HG02763 (cell line): ENCODE data around the gene FNDC3A.
A peak's percentile ranks its signal among the peaks of the same experiment; 100 is the strongest.
"Not testable (repeated sequence)": the region's sequence is repeated elsewhere in the genome, so short reads cannot be mapped to it uniquely, and the experiment has no call there.

Experiments used
- ATAC-seq: cut with Tn5 transposase; IDR thresholded peaks from one replicate; pipeline ENCODE4 v1.9.1; 2021; ENCODE audit warnings: mild to moderate bottlenecking, moderate library complexity; ENCODE audit not compliant: unreplicated experiment

FNDC3A gene

DNA sequence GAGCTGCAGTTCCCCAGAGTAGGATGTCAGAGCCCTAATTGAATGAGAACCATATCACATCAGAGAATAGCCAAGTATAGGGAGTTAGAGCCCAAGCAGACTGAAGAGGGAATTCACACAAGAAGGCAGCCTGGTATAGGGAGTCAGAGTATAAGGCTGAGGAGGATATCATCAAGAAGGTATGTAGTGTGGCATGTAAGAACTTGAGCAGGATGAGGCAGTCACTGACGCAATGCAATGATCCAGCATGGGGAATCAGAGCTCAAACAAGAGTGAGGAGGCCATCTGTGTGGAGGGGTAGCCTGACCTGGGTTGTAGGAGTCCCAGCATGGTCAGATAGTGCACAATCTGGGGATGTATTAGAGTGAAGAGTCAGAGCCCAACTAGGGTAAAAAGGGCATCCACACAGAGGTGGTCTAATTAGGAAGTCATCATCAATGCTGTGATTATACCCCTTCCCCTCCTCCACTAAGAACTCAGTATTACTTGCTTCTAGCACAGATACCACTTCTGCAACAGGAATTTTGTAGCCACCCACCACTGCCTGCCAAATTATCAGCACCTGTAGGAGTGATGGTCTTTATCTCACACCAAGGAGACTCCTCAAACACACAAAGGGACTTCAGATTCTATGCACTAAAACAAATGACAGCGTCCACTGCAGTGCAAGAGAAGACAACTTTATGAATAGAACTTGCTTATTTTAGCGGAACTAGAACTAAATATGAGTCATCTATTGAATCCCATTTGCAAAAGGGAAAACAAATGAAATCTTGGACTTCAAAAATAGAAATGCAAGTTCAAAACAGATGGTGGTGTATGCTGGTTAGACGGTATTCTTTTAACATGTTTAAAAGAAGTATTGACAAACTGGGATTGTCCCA, 107.2 kb downstream of the FNDC3A start:
- ATAC-seq: peak; percentile 77

DNA sequence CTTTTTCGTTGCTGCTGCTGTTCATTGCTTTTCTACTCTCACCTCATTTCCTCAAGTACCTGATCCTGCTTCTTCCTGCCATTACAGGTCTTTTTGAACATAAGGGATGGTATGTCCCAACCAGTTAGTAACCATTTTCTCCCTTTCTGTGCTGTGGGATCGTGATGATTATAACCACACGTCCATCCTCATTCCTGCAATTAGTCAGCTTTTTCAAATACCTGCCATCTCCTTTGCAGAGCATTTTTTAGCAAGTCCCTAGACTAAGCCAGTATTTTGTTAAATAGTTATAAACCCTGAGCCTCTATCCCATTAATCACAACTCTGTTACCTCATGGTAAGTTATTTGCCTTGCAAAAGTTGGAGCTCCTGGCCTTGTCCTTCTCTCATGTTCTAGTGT, 109.2 kb downstream of the FNDC3A start:
- ATAC-seq: no peak

DNA sequence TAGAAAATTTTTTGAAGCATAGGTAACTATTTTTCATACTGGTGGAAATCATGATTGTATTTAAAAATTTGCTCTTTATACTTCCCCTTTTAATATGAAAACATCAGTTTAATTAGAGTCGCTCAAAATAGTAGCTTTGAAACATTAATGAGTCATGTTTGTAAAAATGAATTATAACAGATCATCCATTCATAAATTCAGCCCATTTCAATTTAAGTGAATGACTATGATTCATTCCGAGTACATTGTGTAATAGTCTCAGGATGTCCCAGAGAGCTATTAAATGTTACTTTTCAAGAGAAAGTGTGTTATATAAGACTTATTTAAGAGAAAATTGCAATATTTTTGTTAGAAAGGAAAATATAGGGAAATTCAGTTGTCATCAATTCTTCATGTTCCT, 111.0 kb downstream of the FNDC3A start:
- no peak for ATAC-seq

DNA sequence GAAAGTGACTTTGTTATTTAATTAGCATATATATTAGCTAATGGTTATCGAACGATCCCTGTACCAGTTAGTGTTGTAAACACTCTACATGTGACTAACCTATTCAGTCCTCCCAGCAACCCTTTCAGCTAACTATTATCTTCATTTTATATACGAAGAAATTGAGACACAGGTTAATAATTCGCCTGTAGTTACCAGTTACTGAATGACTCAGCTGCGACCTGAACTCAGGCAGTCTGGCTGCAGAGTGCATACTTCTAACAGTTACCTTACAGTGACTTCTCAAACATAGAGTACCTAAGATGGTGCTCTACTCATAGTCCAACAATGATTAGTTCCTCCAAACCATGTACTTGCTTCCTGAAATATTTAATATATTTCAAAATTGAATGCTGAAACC, 117.7 kb downstream of the FNDC3A start:
- no peak for ATAC-seq

DNA sequence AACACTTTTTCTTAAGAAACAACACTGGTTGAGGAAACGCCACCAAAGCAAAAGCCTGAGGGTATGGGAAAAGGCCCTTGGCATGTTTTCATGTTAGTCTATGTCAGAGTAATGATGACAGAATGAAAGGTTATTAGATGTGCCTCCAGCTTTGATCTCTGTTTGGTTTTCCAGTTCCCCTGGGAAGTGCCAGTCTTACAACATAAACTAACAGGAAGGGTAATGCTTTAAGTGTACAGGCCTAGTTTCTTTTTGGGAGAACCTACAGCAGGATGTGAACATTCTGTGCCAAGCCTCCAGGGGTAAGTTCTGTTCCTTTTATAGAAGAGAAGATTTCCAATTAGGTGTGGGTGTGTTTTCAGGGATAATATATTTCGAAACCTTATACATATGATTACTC, 121.7 kb downstream of the FNDC3A start:
- ATAC-seq: no peak

DNA sequence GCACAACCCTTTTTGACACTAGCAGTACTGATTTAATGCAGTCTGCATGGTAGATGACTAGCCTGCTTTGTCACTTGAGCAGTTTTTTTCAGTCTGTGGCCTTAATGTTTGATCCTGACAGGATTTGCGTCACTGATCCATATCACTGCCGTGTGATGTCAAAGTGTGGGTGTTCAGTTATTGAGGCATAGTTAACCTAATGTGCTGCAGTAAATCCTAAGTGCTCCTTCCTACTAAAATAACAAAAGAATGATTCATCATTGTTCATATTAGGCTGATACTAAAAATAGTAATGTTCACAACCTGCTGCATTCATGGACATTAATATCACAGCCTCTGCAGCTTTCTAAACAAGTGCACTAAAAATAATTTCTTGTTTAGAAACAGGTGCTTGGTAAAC, 122.5 kb downstream of the FNDC3A start:
- ATAC-seq: no peak

DNA sequence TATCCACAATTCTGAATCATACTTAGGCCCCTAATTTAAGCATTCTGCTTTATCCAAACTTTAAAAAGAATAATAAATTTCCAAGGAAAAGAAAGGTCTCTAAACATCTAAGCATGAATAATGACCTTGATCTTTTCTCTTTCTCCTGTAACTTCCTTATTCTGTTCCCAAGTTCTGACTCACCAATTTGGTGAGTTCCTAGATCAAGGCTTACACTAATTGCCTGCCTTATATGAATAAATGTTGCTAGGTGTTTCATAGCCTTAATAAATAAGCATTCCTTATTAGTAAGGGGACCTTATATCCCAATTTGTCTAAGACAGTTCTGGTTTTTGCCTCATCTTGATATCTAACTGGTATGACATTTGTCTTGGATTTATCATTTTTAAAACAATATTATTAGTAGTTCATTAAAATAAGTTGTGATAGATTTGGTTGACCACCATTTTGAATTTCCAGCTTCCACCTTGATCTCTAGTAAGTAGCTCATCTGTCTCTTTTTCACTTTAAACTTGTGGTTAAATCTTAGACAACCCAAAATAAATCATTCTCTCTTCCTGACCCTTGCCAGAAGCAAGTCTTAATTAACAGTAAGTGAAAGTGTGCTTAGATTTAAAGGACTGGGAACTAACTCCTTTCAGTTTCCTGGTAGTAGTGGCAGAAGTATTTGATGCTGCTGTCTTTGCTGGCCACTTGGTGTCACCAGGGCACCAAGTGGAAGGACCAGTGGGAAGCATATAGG, 123.2 kb downstream of the FNDC3A start:
- ATAC-seq: no peak

DNA sequence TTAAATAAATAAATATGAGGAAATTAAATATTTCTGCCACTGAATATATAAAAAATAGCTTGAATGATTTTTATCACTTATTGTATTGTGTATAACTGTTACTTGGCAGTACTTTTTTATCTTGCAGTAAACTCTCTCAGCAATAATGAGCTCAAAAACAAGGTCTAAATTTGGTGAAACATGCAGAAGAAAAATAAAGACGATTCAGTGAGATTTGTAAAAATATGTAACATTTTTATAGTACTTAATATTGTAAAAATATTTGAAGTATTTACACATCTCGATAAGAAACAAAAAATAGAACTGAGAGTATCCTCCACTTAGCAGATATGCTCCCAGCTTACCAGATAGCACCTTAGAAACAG, 123.8 kb downstream of the FNDC3A start:
- ATAC-seq: no peak

DNA sequence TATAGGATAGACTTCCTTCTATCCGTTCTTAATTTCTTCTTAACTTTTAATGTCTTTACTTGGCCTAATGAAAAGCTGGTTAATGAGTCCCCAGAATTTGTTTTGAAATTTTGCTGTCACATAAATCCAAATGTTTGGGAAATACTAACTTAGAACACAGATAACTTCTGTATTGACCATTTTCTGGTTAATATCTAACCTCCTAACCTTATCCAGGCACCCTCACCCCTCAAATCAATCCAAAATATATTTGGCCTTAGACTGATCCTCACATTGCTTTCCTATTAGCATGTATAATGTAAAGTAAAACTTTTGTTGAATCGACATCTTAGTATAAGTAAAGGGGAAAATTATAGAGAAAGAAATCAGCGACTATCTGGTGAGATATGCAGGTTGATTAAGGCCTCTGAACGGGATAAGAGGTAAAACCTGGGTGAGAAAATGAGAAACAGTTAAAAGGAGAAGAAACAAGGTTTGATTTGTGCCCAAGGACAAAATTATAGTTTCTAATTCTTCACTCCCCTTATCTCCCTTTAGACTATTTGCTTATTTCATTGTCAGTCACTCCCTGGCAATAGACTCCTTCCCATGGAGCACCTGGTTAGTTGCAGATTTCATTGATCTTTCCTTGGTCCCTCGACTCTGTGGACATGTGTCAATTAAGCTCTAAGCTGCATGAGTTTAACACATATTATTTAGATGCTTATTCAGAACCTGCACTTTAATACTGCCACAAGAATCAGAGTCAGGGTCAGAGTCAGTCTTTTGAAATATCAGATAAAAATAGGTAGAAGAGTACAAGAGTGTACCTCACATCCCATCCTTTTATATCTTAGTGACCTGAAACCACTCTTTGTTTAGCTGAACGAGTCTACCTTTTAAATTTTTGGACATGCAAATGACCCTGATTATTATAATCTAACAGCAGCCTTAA, 125.2 kb downstream of the FNDC3A start:
- no peak for ATAC-seq

DNA sequence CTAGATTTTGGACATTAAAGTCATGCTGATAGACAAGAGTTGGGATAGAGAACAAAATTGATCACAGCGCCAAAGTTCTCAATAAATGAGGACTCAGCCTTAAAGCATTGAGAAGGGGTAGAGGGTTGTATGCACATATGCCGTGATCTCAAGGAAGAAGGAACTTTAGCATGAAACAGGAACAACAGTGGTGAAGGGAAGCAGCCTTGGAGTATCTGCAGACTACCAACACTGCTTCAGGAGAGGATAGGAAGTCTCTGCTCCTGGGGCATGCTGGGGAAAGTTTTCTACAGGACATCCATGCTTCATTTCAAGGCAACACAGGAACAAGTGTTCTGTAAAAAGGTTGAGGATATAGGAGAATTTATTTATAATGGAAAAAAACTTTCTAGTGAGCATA, 132.5 kb downstream of the FNDC3A start:
- no peak for ATAC-seq

DNA sequence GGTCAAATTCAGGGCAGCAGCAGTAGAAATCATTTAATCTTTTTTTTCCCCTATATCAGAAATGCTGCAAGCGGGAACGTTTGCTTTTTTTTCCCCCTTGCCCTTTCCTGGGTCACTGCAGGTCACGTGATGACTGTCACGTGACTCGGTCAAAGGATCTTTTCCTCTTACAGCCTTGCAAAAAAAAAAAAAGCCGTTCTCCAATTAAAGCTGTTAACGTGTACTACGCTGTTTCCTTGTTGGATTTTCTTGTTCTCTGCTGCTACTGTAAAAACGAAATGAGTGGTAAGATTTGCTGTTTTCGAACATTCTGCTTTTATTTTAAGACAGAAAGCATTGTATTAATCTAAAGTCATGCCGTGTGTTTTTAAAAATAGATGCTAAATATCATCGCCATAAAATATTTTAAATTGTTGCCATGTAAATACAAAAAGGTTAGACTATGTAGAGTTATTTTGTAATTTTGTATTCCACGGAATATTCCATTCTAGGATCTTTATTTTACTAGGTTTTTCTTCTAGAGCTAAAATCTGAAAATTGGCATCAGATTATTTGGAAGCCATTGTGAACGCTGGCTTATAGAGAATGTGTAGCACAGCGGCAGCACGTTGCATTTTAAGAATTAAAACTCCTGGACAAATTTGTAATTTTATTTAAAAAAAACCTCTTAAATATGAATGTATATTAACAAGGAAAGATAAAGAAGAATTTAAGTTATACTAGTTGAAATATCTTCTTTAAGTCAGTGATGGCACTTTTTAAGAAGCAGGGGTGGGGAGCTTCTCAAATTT, 134.6 kb downstream of the FNDC3A start:
- peak; percentile 42 for ATAC-seq

DNA sequence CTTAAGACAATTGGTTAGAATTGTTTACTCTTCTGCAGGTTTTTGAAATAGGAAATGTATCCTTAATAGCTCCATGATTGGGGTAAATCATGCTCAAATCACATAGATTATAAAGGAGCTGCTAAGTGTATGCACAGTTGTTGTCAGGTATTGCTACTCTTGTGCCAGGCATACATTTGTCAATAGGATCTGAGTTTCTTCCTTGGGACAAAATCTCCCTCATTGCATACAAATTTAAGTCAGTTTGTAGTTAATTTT, 135.1 kb downstream of the FNDC3A start:
- ATAC-seq: no peak

DNA sequence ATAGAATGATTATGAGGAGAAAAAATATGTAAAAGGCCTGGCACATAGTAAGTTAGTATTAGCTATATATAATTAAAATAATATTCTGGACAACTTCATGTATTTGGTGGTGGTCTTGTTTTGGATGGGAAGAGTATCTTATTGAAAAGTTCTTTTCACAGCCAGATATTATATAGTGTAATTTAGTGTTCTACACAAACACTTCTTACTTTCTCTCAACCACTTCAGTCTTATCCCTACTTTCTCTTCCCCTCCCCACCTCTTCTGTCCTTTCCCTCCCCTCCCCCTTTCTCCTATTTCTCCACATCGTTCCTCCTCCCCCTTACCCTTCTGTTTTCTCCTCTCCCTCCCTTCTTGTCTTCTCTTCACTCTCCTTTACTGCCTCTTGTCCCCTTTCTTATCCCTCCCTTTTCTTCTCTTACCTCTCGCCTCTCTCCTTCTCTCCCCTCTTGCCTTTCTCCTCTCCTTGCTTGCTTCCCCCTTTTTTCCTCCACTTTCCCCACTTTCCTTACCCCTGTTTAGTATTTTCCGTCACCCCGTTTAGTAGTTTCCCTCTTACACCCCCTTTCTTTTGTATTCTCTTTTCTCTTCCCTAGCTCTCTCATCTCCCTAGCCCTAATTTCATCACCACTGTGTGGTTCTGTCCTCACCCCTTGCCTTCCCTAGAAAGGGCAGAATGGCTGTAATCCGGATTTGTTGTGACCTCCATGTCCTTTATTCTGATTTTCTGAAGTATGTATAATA, 137.2 kb downstream of the FNDC3A start:
- no peak for ATAC-seq

DNA sequence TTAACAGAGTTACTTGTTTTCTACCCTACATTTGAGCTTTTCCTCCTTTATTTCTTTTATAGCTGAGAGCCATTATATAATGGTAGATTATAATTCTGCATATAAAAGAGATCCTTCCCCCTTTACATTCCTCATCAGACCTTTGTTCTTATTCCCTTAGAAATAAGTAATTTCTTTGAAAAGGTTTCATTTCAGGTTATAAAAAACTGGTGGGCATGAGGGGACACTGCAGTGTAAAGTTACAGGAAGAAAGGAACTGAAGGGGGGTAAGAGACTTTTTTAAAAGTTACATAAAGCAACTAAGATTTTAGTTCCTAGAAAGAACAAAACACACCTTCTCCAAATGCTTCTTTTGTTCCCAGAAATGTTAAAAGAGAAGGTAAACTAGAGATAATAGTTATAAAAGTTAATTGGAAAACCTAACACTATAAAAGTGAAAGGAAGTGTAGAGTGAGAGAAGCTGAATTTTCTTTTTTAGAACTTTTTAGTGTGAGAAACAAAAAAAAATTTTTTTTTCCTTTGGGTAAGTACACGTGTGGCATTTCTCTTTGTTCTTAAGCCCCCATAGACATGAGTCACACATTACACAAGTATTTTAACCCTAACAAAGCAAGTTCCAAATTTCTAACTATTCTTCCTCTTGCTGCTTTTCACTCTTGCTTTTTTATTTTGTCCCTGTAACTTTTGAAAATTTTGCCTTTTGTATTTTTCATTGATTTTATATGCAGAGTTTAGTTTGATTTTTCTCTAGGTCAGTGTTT, 138.0 kb downstream of the FNDC3A start:
- ATAC-seq: no peak

DNA sequence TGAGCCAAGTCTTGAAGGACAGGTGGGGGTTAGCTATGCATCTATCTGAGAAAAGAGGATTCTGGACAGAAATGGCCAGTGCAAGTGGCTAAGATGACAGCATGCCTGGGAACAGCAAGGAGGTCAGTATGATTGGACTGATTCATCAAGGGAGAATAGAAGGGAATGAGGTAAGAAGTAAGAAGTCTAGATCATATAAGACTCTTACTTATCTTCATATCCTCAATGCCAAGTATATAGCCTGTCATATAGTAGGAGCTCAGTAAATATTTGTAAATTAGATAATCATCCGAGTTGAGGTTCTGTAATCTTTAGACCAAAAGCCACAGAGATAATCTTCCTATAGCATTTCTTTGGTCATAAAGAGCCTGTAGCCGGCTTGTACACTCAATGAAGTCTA, 141.2 kb downstream of the FNDC3A start:
- ATAC-seq: no peak

DNA sequence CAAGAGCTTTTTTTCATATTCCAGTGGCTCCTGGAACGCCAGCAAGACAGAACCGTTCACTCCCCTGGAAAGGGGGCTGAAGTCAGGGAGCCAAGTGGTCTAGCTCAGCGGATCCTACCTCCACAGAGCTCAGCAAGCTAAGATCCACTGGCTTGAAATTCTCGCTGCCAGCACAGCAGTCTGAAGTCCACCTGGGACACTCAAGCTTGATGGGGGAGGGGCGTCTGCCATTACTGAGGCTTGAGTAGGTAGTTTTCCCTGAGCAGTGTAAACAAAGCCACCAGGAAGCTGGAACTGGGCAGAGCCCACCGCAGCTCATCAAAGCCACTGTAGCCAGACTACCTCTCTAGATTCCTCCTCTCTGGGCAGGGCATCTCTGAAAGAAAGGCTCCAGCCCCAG, 142.7 kb downstream of the FNDC3A start:
- not testable (repeated sequence) for ATAC-seq

DNA sequence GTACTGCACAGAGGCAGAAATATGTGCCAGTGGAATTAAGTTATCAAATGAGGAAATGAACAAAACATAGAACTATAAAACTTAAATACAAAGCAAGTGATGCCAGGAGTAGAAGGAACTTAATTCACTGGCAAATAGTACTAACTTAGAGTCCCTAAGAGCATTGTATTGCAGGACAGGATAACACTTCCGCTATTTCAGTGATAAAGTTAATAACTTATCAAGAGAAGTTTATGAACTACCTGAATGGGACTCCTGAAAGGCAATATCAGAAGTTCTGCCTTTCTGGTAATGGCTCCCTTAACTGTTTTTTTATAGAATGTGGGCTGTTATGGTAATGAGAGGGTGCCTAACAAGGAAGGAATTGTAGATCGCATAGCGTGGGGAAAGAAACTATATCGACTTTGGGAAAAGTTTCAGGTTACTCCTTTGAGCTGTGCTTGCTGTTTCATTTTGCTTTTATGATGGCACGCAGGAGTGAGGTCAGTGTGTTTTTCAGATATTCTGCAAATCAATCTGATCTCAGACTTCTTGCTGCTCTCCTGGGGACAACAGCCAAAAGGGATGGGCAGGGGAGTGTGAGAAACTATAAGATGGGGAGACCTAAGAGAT, 149.1 kb downstream of the FNDC3A start:
- ATAC-seq: no peak

DNA sequence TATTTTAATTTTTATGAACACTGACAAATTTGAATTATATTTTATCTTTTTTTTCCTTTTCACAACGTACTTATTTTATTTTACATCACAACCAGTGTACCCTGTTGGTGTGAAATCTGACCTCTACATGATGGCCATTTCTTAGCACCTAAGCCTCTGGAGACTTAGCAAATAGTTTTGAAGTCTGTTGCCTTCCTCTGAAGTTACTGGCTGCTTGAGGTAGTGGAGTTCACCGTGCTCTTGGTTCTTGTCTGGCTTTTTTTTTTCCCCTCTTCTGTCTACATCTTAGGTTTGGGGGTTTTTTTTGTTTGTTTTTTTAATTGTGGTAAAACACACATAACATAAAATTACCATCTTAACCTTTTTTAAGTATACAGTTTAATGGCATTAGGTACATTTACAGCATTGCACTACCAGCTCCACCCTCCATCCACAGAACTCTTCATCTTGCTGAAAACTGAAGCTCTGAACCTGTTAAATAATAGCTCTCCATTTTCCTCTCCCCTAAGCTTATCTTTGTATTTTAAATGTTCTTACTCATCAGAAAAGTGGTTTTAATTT, 150.3 kb downstream of the FNDC3A start:
- no peak for ATAC-seq
